HFFc6 (cell line): ENCODE data around the gene MRPL24. TPM values are rescaled to one million over a fixed set of nuclear protein-coding genes. Genes with fewer than 3 reads are reported as not detected.

Source experiments
- DNase-seq: peaks from one replicate; pipeline ENCODE4 v3.0.0-alpha.2; 2018
- H3K27ac Mint-ChIP-seq: 2 replicates; pipeline ENCODE4 v1.8.0; 2020; ENCODE audit warnings: mild to moderate bottlenecking, mixed read lengths
- H3K27me3 Mint-ChIP-seq: 2 replicates; pipeline ENCODE4 v1.8.0; 2021; ENCODE audit warnings: mild to moderate bottlenecking, moderate library complexity, mixed read lengths; ENCODE audit not compliant: insufficient read depth
- H3K36me3 Mint-ChIP-seq: 2 replicates; pipeline ENCODE4 v1.8.0; 2021; ENCODE audit warnings: low read depth, mixed read lengths
- H3K4me1 Mint-ChIP-seq: 2 replicates; pipeline ENCODE4 v1.8.0; 2020; ENCODE audit warnings: low read depth, mixed read lengths
- H3K4me3 Mint-ChIP-seq: 2 replicates; pipeline ENCODE4 v1.8.0; 2020; ENCODE audit warnings: mild to moderate bottlenecking, moderate library complexity, mixed read lengths
- H3K9me3 Mint-ChIP-seq: 2 replicates; pipeline ENCODE4 v1.8.0; 2020; ENCODE audit warnings: mild to moderate bottlenecking, mixed read lengths
- CTCF ChIP-seq: fragments of 200-600 bp; sonication (generic); IDR thresholded peaks from 2 replicates; pipeline ENCODE4 v1.5.0; 2021; ENCODE audit warnings: antibody characterized with exemption, mild to moderate bottlenecking
- total RNA-seq, 6 experiments: library from RNA; stranded (reverse); fragmentation: NEBNext Ultra II Directional; extraction: Animal tissue kit (Norgen Biotek cat#: 25700); gene quantifications; 2 replicates in 1 of 6; 3 replicates in 5 of 6; pipeline ENCODE4 v1.2.3, GENCODE V29; 2021

The MRPL24 gene
- total RNA-seq, 6 experiments from 2014 or later, result 82.5 to 93.7 (median 86.8) TPM

GRCh38 chr1:156703336-156703735 is 37.6 kb downstream of the MRPL24 start:
- TF ChIP-seq CTCF, result no peak
- H3K27me3 Mint-ChIP-seq, result peaks cover 10% of the 10 kb centered on the region
- no peaks in the 10 kb centered on the region for H3K9me3 Mint-ChIP-seq
- no peaks in the 10 kb centered on the region for H3K36me3 Mint-ChIP-seq
- H3K4me1 Mint-ChIP-seq, result peaks cover 53% of the 10 kb centered on the region
- no peak for DNase-seq
- H3K27ac Mint-ChIP-seq, result no peak overlapping the region
- H3K4me3 Mint-ChIP-seq, result no peak overlapping the region

- no peak for TF ChIP-seq CTCF
- no peaks in the 10 kb centered on the region for H3K36me3 Mint-ChIP-seq
- no peak for DNase-seq
- H3K4me3 Mint-ChIP-seq, result no peak overlapping the region
- H3K27me3 Mint-ChIP-seq, result peaks cover 14% of the 10 kb centered on the region
- H3K9me3 Mint-ChIP-seq, result no peaks in the 10 kb centered on the region
- H3K27ac Mint-ChIP-seq, result no peak overlapping the region
- peaks cover 29% of the 10 kb centered on the region for H3K4me1 Mint-ChIP-seq
These were observed 40.0 kb downstream of the MRPL24 start for GRCh38 chr1:156700736-156701531.

- no peaks in the 10 kb centered on the region for H3K36me3 Mint-ChIP-seq
- peaks cover 14% of the 10 kb centered on the region for H3K27me3 Mint-ChIP-seq
- no peak overlapping the region for H3K27ac Mint-ChIP-seq
- DNase-seq, result no peak
- H3K4me1 Mint-ChIP-seq, result peaks cover 14% of the 10 kb centered on the region
- no peak for TF ChIP-seq CTCF
- H3K9me3 Mint-ChIP-seq, result no peaks in the 10 kb centered on the region
- no peak overlapping the region for H3K4me3 Mint-ChIP-seq
These were observed 41.9 kb downstream of the MRPL24 start for GRCh38 chr1:156698995-156699394.

- no peak for DNase-seq
- Mint-ChIP-seq H3K4me3 (no peak overlapping the region), H3K27me3 (peaks cover 14% of the 10 kb centered on the region), H3K4me1 (peaks cover 16% of the 10 kb centered on the region), H3K27ac (no peak overlapping the region), H3K9me3 (no peaks in the 10 kb centered on the region), H3K36me3 (no peaks in the 10 kb centered on the region)
- TF ChIP-seq CTCF, result no peak
These were observed 43.4 kb downstream of the MRPL24 start for GRCh38 chr1:156697481-156697880.

GRCh38 chr1:156696755-156697154 is 44.1 kb downstream of the MRPL24 start:
- Mint-ChIP-seq H3K27ac (no peak overlapping the region), H3K4me1 (peaks cover 23% of the 10 kb centered on the region), H3K9me3 (no peaks in the 10 kb centered on the region), H3K36me3 (no peaks in the 10 kb centered on the region), H3K4me3 (no peak overlapping the region), H3K27me3 (peaks cover 12% of the 10 kb centered on the region)
- no peak for DNase-seq
- TF ChIP-seq CTCF, result no peak

- TF ChIP-seq CTCF, result no peak
- Mint-ChIP-seq H3K9me3 (no peaks in the 10 kb centered on the region), H3K27me3 (peaks cover 10% of the 10 kb centered on the region), H3K36me3 (no peaks in the 10 kb centered on the region), H3K4me3 (no peak overlapping the region), H3K27ac (no peak overlapping the region), H3K4me1 (peaks cover 39% of the 10 kb centered on the region)
- no peak for DNase-seq
These were observed 46.3 kb downstream of the MRPL24 start for GRCh38 chr1:156694690-156694962.
